Right lobe of liver (tissue), 4 donors: ENCODE measurements around the gene STON2.

ENCODE experiments used
- CTCF ChIP-seq, 4 donors: fragments of 200-600 bp in 3 of 4; fragments of 450-650 bp in 1 of 4; IDR thresholded peaks; one replicate each; pipeline versions ENCODE4 v1.5.1 to v1.8.0; 2016 to 2022; ENCODE audit warnings: antibody characterized with exemption in 4 of 4, mild to moderate bottlenecking in 2 of 4
- POLR2A ChIP-seq: fragments of 450-650 bp; IDR thresholded peaks from one replicate; pipeline ENCODE4 v1.6.1; 2017; ENCODE audit warnings: antibody characterized with exemption, mild to moderate bottlenecking
- donor health status: DM: no; HTN: no; CAD: no.
- donor health status: DM: no; HTN: no; CAD: no.
- donor health status: DM: no; HTN: yes; CAD: no.

- no peak for TF ChIP-seq CTCF (IDR thresholded peaks at IDR 0.05)
- no peak for TF ChIP-seq POLR2A
Observed at GRCh38 chr14:81280136-81280791, 119.9 kb downstream of the STON2 start.
